MM.1S (cell line): ENCODE results near the gene MAB21L4.

Source experiments
- EZH2 ChIP-seq: fragments of 300-600 bp; sonication (generic); optimal IDR thresholded peaks from 2 replicates; pipeline ENCODE3; 2017; ENCODE audit warnings: low read depth, mild to moderate bottlenecking, antibody characterized with exemption, low read length, mixed read lengths
- TF ChIP-seq, protein P1 (sequence below): fragments of 300-600 bp; sonication (generic); IDR thresholded peaks from 2 replicates; pipeline ENCODE4 v1.5.1; 2016; ENCODE audit warnings: antibody characterized with exemption, low read length, mixed read lengths

- TF ChIP-seq, protein P1, sequence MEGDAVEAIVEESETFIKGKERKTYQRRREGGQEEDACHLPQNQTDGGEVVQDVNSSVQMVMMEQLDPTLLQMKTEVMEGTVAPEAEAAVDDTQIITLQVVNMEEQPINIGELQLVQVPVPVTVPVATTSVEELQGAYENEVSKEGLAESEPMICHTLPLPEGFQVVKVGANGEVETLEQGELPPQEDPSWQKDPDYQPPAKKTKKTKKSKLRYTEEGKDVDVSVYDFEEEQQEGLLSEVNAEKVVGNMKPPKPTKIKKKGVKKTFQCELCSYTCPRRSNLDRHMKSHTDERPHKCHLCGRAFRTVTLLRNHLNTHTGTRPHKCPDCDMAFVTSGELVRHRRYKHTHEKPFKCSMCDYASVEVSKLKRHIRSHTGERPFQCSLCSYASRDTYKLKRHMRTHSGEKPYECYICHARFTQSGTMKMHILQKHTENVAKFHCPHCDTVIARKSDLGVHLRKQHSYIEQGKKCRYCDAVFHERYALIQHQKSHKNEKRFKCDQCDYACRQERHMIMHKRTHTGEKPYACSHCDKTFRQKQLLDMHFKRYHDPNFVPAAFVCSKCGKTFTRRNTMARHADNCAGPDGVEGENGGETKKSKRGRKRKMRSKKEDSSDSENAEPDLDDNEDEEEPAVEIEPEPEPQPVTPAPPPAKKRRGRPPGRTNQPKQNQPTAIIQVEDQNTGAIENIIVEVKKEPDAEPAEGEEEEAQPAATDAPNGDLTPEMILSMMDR, result no peak
- TF ChIP-seq EZH2, result no peak
These were observed 45.9 kb downstream of the MAB21L4 start for GRCh38 chr2:240850026-240850425.
